Kidney glomerular epithelial cell (primary cell): ENCODE measurements around the gene GABRB2.
"Not testable (repeated sequence)": the region's sequence is repeated elsewhere in the genome, so short reads cannot be mapped to it uniquely, and the experiment has no call there.

Experiments
- DNase-seq: peaks from one replicate; lab custom pipeline; 2025; lab: John Stamatoyannopoulos, UW

GABRB2 gene

DNA sequence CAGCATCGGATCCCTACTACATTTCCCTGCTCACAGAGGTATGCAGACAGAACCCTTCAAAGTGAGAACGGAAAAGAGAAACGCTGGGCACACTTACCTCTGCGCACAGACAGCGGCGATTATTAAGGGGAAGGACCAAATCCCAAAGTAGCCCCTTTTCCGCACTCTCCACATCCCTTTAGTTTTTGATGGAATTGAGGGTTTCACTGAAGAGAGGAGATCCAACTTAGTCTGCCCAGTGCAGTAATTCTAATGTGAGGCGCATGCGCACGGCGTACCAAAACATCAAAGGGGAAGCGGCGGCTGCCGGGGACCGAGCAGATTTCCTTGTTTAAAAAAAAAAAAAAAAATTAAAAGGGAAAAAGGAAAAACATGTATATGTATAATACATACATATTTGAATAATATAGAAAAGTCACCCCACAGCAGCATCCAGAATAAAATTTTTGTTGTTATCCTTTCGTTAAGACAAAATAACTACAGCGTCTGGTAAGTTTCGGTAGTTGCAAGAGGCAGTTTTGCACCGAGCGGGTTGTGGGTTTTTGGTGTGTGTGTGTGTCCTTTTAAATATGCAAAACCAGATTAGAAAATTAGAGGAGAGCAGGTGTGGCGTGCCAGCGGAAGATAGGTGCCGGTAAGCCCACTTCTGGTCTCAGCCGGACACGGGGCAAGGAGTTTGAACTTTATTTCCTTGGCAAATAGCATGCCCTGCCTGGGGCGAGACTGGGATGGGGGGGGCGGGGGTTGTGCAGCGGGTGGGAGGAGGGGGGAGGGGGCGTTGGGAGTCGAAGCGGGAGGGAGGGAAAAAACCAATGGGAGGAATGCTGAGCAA lies at the start of gene GABRB2:
GABRB2 (minus strand) TSS at position 256 of the 832 bp plus-strand sequence; CDS start at position 174, 82 bp downstream.
- peak; percentile 37 for DNase-seq

- no peak for DNase-seq
These were observed 39.3 kb upstream of the GABRB2 start for GRCh38 chr5:161585798-161586197.

- no peak for DNase-seq
These were observed 34.1 kb upstream of the GABRB2 start for GRCh38 chr5:161580621-161581020.

DNA sequence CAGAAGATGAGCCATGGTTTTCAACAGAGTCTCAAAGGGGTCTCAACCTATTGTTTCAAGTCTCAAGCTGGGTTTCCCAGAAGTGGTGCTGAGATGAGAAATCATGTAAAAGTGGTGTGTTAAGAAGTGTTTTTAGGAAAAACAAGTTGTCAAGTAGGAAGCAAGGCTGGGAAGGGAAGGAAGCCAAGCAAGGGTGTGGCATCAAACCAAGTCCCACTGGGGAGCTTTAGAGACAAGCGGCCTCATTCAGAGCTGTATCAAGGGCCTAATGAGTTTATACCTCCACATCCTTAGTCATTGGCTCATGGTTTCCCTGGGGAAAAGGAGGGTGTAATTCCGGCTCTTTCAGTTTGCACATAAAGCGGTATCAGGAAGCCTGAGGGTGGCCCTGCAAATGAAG lies 26.4 kb upstream of the GABRB2 start:
- no peak for DNase-seq

GRCh38 chr5:161566081-161566480 lies 19.6 kb upstream of the GABRB2 start:
- no peak for DNase-seq

DNA sequence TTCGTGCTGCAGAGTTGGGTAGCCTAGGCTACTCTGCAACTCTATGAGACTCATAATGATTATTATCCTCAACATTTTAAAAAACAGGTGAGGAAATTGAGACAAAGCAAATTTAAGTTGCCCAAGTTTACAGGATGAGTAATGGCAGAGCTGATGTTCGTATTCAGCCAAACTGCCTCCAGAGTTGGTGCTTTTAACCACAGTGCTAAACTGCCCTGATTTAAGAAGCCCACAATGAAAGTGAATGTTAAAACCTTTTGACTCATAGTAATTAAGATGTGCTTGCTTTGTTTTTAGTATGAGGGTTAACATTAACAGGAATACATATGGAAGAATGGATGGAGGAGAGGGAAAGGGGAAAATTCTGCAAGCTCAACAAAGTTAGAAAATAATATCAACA lies 15.9 kb upstream of the GABRB2 start:
- no peak for DNase-seq

DNA sequence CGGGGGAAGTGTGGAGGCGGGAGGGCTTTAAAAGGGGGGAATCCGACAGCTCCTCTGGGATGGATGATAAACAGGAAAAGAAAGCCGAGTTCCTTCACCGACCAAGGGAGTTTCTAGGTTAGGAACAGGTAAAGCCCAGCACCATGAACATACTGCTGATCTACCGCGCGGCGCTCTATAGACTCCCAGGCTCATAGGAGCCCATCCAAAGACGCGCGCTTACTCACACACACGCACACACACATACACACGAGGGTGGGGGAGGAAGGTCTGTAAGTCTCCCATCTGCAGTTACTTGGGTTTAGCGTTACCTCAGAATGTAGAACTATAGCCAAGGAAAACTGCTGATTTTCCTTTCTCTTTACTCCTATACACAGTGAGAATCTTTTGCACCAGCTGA lies 2.6 kb upstream of the GABRB2 start:
- DNase-seq: no peak

DNA sequence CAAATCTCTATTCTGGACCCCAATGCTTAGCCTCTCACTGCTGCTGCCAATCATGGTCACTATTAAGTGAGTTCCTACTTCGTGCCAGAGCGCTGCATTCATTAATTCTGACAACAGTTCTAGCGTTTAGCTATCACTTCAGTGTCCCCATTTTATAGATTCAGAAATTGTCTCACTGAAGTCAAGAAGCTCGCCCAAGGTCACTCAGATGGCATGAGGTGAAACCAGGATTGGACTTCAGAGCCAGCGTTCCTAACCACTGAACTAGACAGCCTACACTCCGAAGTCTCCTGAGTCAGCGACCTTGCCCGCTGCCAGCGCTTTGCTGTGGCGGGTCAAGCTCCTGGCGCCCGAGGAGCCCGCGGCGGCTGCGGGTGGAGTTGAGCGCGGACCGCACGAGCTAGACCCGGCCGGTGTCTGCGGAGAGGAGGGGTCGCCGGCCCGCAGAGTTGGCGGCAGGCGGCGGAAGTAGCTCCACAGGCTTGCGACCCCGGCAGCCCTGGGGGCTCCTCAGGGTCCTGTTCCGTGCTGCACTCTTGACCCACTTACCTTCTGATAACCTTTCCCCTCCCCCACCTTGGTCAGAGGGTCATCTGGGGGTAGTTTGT lies 2.1 kb upstream of the GABRB2 start:
- DNase-seq: no peak

GRCh38 chr5:161547738-161548486 lies 1.4 kb upstream of the GABRB2 start:
- no peak for DNase-seq

DNA sequence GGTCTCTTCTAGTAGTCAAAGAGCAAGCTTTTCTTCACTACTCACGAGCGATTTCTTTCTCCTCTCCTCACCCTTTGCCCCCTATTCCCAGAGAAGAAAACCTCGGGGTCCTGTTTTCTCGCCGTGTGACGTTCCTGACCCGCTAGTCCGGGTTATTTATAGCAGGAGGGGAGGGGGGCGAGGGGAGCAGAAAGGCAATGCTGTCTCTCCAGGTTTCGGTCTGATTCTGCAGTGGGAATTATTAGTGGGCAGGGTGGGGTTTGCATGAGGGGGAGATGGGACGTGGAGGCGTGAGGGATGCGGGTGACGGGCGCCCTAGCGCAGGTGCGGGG lies 847 bp upstream of the GABRB2 start:
- DNase-seq: no peak

DNA sequence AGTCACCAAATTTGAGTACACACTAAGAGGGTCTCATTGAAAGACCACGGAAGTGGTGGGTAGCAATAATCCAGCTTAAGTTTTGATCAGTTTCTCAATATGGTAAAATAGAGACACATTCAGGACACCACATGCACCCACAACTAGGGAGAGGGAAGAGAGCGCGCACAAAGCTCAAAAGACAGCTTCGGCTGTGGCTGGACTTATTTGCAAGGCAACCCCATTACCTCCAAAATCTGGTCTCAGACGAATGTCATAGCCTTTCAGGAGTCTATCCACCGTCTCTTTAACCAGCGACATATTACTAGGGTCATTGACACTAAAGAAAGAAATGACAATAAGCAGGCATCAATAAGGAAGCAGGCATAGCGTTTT lies 443 bp downstream of the GABRB2 start:
- no peak for DNase-seq

GRCh38 chr5:161545344-161546094 lies 1.0 kb downstream of the GABRB2 start:
- DNase-seq: no peak

DNA sequence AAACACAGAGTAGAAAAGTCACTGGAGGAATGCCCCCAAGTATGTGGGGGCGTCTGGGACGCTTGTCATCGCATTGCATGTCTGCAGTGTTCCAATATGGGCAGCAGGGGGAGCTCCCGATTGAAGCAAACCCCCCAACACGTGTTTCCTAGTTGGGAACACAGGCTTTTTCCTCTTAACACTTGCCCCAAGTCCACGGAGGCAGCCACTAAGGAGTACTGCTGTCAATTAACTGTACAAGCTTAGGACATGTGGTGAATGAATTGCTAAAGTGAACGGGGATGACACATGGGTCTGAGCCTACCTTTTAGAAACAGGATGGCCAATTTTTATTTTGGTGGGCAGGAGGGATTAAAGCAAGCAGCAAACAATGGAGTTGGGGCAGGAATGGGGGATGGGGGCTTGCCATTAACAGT lies 2.2 kb downstream of the GABRB2 start:
- DNase-seq: peak; percentile 4

DNA sequence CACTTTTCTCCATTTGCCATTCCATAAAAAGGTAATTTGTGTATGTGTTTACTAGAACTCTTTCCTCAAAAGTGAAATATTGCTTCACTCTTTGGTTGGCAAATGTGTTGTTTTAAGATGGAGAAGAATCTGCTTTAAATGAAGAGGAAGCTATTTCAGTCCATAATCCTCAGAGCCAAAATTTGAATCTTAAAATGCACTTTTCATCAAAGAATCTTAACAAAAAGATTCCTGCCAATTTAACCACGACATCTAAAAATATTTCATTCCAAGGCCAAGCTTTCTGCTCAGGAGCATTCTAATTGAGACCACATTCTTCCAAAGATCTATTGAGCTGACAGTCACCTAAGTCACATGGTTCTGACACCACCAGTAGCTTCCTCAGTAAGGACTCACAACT lies 7.5 kb downstream of the GABRB2 start:
- DNase-seq: no peak

DNA sequence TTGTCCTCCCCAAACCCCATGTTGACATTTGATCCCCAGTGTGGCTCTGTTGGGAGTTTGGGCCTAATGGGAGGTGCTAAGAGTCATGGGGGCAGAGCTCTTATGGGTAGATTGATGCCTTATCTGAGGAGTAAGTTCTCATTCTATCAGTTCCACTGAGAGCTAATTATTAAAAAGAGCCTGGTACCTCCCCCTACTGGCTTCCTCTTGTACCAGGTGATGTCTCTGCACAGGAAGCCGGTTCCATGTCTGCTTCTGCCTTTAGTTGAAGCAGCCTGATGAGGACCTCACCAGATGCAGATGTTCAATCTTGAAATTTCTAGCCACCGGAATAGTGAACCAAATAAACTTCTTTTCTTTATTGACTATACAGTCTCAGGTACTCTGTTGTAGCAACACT lies 10.8 kb downstream of the GABRB2 start:
- no peak for DNase-seq

GRCh38 chr5:161530700-161531099 lies 15.8 kb downstream of the GABRB2 start:
- DNase-seq: no peak

DNA sequence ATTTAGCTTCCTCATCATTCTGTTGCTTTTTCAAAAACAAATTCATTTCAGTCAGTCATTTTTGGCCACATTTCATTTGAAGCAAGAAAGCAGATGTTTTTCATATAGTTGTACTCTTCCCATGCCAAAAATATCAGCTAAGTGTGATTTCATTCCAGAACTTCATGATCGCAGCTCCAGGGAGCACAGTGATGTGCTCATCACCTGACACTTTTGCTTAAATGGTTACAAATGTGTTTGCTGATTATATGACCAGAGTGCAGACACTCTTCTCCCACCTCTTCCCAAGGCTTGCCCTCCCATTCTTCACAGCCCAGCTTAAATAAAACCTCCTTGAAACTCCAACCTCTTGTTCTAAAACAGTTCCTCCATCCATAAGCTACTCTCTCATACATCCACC lies 32.6 kb downstream of the GABRB2 start:
- DNase-seq: no peak

GRCh38 chr5:161507591-161507990 lies 38.9 kb downstream of the GABRB2 start:
- DNase-seq: no peak

DNA sequence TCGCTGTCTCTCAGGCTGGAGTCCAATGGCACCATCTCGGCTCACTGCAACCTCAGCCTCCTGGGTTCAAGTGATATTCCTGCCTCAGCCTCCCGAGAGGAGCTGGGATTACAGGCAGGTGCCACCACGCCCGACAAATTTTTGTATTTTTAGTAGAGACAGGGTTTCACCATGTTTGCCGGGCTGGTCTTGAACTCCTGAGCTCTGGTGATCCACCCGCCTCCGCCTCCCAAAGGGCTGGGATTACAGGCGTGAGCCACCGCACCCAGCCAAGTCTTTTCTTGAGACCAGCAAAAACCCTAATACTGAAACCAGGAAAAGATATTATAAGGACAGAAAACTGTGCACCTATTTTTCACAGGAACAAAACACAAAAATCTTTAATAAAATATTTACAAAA lies 41.4 kb downstream of the GABRB2 start:
- DNase-seq: not testable (repeated sequence)

GRCh38 chr5:161498531-161498930 lies 48.0 kb downstream of the GABRB2 start:
- no peak for DNase-seq

- no peak for DNase-seq
These were observed 62.8 kb downstream of the GABRB2 start for GRCh38 chr5:161483721-161484120.

DNA sequence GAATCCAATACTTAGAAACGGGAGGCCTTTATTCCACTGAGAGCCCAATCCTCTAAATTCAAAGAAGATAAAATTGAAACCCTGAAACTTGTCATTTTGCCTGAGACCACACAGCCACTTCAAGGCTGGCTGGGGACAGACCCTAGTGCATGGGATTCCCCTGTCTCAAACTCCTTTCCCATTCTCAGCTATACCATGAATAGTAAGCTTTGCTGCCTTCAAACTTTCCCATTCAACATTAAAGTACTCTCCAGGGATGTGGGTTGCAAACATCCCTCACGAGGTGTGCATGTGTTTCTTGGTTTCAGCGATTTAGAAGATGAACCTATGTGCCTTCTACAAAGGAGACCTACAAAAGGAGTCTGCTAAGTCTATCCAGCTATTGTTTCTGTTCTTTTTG lies 64.6 kb downstream of the GABRB2 start:
- DNase-seq: no peak
